Esophagus squamous epithelium (tissue), 5 donors: ENCODE data around the gene SELENOS. TPM values are rescaled to one million over a fixed set of nuclear protein-coding genes. Genes with fewer than 3 reads are reported as not detected.

Experiments used
- DNase-seq: peaks from one replicate; lab custom pipeline; 2025; lab: John Stamatoyannopoulos, UW
- H3K27ac ChIP-seq, 4 donors: fragments of 200-600 bp; sonication (generic); one replicate each; pipeline ENCODE4 v1.5.1; 2016 to 2019; ENCODE audit warnings: mild to moderate bottlenecking in 1 of 4
- H3K27me3 ChIP-seq, 4 donors: fragments of 200-600 bp; sonication (generic); 1 replicate in 3 of 4; 2 replicates in 1 of 4; pipeline versions ENCODE4 v1.5.1 to v1.6.0; 2017 to 2021; ENCODE audit warnings: antibody characterized with exemption in 1 of 4
- H3K36me3 ChIP-seq, 3 donors: fragments of 200-600 bp; sonication (generic); one replicate each; pipeline ENCODE4 v1.5.1; 2016 to 2019
- H3K4me1 ChIP-seq, 3 donors: fragments of 200-600 bp; sonication (generic); one replicate each; pipeline ENCODE4 v1.5.1; 2017 to 2019
- H3K4me3 ChIP-seq, 4 donors: fragments of 200-600 bp; sonication (generic); 1 replicate in 3 of 4; 2 replicates in 1 of 4; pipeline ENCODE4 v1.5.1; 2016 to 2019; ENCODE audit warnings: mild to moderate bottlenecking in 2 of 4, moderate library complexity in 1 of 4
- H3K9me3 ChIP-seq, 3 donors: fragments of 200-600 bp; sonication (generic); one replicate each; pipeline ENCODE4 v1.5.1; 2016 to 2019
- POLR2A ChIP-seq, 4 donors: fragments of 450-650 bp; IDR thresholded peaks; one replicate each; pipeline ENCODE4 v1.6.1; 2017; ENCODE audit warnings: antibody characterized with exemption in 4 of 4, mild to moderate bottlenecking in 4 of 4, moderate library complexity in 3 of 4
- WGBS, 2 donors: methylation state at CpG; one replicate each; pipeline ENCODE4 v1.1.5; 2018; 5-methylcytosine and 5-hydroxymethylcytosine counted together
- intact Hi-C: fragments of 100-400 bp; cut with DNase I; formaldehyde crosslinking; loops from one replicate; pipeline ENCODE4 v1.15.0; 2022
- total RNA-seq, 4 donors: library from RNA; depleted of rRNA; stranded (reverse); fragments of >200 nt; gene quantifications; one replicate each; pipeline ENCODE4 v1.1.0, GENCODE V29; 2016
- TF ChIP-seq, protein P1 (sequence below), 6 experiments: fragments of 450-650 bp in 4 of 6; fragments of 200-600 bp in 2 of 6; sonication (generic) in 2 of 6; IDR thresholded peaks; one replicate each; pipeline ENCODE4 v1.5.1; 2016 to 2019; ENCODE audit warnings: antibody characterized with exemption in 6 of 6, mild to moderate bottlenecking in 4 of 6, moderate library complexity in 4 of 6
- donor health status: DM: yes; HTN: yes; CAD: no.

SELENOS gene
- total RNA-seq, 4 donors from 2014 or later, result 57.6 to 69.6 (median 63.4) TPM

DNA sequence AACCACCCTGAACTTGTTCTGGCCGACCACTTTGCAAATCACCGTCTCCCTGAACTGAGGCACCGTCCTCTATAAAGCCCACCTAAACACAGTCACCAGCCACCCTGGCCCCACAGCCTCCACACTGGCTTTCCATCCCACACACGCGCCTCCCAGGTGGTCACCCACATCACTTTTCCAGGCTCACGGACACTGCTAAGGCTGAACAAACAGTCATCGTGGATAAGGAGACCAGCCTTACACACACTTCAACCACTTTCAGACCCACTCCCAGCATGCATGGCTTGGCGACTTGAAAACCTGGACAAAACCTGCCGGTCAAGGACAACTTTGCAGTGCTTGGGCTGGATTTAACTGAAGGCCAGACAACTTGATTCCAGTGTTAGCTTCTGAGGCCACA is 33.9 kb downstream of the SELENOS start:
- DNase-seq, result no peak
- intact Hi-C loops, result no loop called here

DNA sequence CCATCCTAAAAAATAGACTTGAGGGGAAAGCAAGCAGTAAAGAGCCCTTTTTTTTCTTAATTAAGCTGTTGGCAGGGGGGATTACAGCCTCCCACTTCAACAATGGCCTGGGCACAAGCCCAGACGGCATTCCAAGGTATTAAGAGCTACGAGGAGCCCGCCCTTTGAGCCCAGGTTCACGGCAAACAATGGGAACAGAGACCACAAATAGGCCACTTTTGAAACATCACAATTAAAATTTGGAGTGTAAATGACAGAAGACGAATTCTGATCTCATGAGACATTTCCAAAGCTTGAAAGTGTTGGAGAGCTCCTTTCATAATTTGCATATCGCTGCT is 34.3 kb downstream of the SELENOS start:
- peaks cover 35 to 100% (median 68%) of the 10 kb centered on the region in 3 donors for H3K4me1 ChIP-seq
- no peaks in the 10 kb centered on the region for H3K36me3 ChIP-seq
- no peaks in the 10 kb centered on the region for H3K9me3 ChIP-seq
- H3K4me3 ChIP-seq, result no peak overlapping the region
- intact Hi-C loops, result no loop called here
- 32 to 33% methylated on average over 6 of the region's 6 CpGs for WGBS, 2 donors
- no peaks in the 10 kb centered on the region for H3K27me3 ChIP-seq
- H3K27ac ChIP-seq, result peak overlapping the region; percentile 16 to 71 (median 65)
- TF ChIP-seq, protein P1, sequence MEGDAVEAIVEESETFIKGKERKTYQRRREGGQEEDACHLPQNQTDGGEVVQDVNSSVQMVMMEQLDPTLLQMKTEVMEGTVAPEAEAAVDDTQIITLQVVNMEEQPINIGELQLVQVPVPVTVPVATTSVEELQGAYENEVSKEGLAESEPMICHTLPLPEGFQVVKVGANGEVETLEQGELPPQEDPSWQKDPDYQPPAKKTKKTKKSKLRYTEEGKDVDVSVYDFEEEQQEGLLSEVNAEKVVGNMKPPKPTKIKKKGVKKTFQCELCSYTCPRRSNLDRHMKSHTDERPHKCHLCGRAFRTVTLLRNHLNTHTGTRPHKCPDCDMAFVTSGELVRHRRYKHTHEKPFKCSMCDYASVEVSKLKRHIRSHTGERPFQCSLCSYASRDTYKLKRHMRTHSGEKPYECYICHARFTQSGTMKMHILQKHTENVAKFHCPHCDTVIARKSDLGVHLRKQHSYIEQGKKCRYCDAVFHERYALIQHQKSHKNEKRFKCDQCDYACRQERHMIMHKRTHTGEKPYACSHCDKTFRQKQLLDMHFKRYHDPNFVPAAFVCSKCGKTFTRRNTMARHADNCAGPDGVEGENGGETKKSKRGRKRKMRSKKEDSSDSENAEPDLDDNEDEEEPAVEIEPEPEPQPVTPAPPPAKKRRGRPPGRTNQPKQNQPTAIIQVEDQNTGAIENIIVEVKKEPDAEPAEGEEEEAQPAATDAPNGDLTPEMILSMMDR (IDR thresholded peaks at IDR 0.05), result no peak
- no peak for TF ChIP-seq POLR2A (IDR thresholded peaks at IDR 0.05)
- no peak for DNase-seq

More for the DNA sequence above, 33.9 kb downstream of the SELENOS start:
- H3K27ac ChIP-seq, result peak overlapping the region in 3 of 4 donors; percentile 60 to 71 (median 70)
- no peak overlapping the region for H3K4me3 ChIP-seq
- WGBS, 2 donors, result 86 to 92% methylated on average over 5 to 9 of the region's 9 CpGs
- no peaks in the 10 kb centered on the region for H3K36me3 ChIP-seq
- H3K27me3 ChIP-seq, result no peaks in the 10 kb centered on the region
- peaks cover 39 to 100% (median 72%) of the 10 kb centered on the region in 3 donors for H3K4me1 ChIP-seq
- no peak for TF ChIP-seq POLR2A (IDR thresholded peaks at IDR 0.05)
- TF ChIP-seq, protein P1 (IDR thresholded peaks at IDR 0.05), result no peak
- H3K9me3 ChIP-seq, result no peaks in the 10 kb centered on the region

DNA sequence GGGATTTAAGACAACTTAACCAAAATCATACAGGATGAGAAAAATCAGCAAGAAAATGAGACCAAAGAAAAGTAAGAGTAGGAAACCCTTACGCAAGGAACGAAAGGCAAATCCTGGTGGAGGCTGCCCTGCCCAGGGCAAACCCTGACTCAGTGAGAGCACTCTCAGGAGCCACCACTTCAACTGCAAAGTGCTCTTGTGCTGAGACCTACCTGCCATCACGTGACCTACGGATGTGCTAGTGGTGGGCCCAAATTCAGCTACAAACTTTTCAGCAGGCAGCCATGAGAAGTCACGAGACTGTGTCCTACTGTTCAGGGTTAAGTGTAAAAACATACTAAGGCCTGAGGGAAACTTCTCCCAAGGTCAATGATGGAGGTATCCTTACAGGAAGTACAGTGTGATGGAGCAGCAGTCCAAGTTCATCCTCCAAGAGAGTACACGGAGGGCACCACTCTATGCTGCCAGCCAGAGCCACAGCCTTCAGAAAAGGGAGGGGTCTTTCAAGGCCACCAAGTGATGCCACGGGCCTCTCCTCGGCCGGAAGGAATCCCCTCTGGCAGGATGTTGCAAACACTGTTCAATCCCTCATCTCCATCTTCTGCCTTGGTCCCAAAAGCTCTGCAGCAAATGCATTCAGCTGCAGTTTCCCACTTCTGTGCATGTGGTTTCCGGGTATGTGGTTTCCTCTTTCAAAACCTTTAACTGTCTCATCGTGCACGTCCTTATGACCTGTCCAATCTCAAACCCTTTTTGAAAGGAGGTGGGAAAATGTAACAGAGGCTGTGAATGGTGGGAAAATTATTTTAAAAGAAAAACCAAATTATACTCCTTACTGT is 34.9 kb downstream of the SELENOS start:
- TF ChIP-seq POLR2A (IDR thresholded peaks at IDR 0.05), result no peak
- TF ChIP-seq, protein P1 (IDR thresholded peaks at IDR 0.05), result no peak
- H3K27ac ChIP-seq, result peak overlapping the region; percentile 16 to 75 (median 70)
- 37 to 46% methylated on average over 12 of the region's 12 CpGs for WGBS, 2 donors
- no peaks in the 10 kb centered on the region for H3K27me3 ChIP-seq
- no peaks in the 10 kb centered on the region for H3K9me3 ChIP-seq
- H3K36me3 ChIP-seq, result no peaks in the 10 kb centered on the region
- no peak for DNase-seq
- peak overlapping the region in 2 of 4 donors; percentile 1 to 33 for H3K4me3 ChIP-seq
- intact Hi-C loops, result no loop called here
- peaks cover 31 to 97% (median 62%) of the 10 kb centered on the region in 3 donors for H3K4me1 ChIP-seq

DNA sequence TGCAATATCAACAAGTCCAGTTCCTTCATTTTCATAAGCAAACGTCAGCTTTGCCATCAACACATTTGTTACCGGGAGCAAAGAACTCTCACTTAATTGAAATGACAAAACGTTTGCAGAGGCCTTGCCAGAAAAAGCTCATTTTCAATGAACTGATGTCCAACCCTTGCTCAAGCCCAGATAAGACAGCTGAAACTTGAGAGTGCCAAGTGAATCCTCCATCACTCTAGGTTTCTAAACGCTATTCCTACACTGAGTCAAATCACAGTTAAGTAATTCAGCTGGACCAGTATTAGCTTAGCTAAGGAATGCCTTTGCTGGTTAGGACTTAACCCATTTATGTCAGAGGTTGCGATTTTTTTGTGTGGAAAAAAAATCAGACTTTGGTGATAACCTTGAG is 36.9 kb downstream of the SELENOS start:
- Histone ChIP-seq H3K27me3 (no peaks in the 10 kb centered on the region), H3K4me1 (peaks cover 26 to 92% (median 46%) of the 10 kb centered on the region in 3 donors), H3K27ac (peak overlapping the region in 3 of 4 donors; percentile 18 to 69 (median 57)), H3K4me3 (no peak overlapping the region), H3K36me3 (peaks cover 0 to 1% (median 0%) of the 10 kb centered on the region in 3 donors), H3K9me3 (no peaks in the 10 kb centered on the region)
- TF ChIP-seq POLR2A (IDR thresholded peaks at IDR 0.05), result no peak
- no peak for DNase-seq
- intact Hi-C loops, result no loop called here
- WGBS, 2 donors, result 50 to 51% methylated on average over 5 of the region's 5 CpGs

DNA sequence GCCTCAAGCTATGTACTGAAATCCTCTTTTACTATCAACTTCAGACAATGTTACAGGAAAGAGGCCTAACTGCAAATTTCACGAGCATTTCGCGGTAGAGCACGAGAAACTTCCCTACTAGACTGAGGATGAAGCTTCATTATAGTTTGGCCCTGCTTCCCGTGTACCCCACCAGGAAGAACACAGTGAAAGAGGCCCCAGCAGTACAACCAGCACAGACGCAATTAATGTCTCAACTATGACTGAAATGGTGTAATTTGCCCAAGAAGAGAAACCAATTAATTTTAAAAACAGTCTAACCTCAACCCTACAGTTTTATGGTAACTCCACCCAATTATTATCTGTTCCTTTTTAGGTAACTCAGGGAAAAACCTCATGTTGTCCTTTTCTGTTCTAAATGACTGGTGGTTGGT is 37.6 kb downstream of the SELENOS start:
- H3K4me3 ChIP-seq, result no peak overlapping the region
- peaks cover 21 to 92% (median 42%) of the 10 kb centered on the region in 3 donors for H3K4me1 ChIP-seq
- no peaks in the 10 kb centered on the region for H3K9me3 ChIP-seq
- peaks cover 0 to 8% (median 3%) of the 10 kb centered on the region in 3 donors for H3K36me3 ChIP-seq
- intact Hi-C loops, result no loop called here
- peak overlapping the region; percentile 0 to 78 (median 63) for H3K27ac ChIP-seq
- DNase-seq, result no peak
- TF ChIP-seq, protein P1 (IDR thresholded peaks at IDR 0.05), result no peak
- no peak for TF ChIP-seq POLR2A (IDR thresholded peaks at IDR 0.05)
- H3K27me3 ChIP-seq, result no peaks in the 10 kb centered on the region
- WGBS, 2 donors, result 47 to 50% methylated on average over 6 of the region's 6 CpGs
